Measurements from ENCODE around the gene SLC22A31. TPM values are rescaled to one million over a fixed set of nuclear protein-coding genes. Genes with fewer than 3 reads are reported as not detected.

The SLC22A31 gene
- total RNA-seq, 1 donor from 2014 or later, result 6.1 TPM

GRCh38 chr16:89174055-89174827 is 26.1 kb downstream of the SLC22A31 start:
- peaks cover 77% of the 10 kb centered on the region for H3K27me3 ChIP-seq (ENCODE audit: control insufficient read depth, insufficient read depth, low read length)
- no peak for TF ChIP-seq CTCF (IDR thresholded peaks at IDR 0.05; ENCODE audit: insufficient read depth, low read length, poor library complexity, severe bottlenecking)
- no peaks in the 10 kb centered on the region for H3K36me3 ChIP-seq (ENCODE audit: control insufficient read depth, insufficient read depth, low read length)
- DNase-seq (ENCODE audit: low read depth), result no peak
- H3K4me3 ChIP-seq (ENCODE audit: low read depth, low read length), result no peak overlapping the region

DNA sequence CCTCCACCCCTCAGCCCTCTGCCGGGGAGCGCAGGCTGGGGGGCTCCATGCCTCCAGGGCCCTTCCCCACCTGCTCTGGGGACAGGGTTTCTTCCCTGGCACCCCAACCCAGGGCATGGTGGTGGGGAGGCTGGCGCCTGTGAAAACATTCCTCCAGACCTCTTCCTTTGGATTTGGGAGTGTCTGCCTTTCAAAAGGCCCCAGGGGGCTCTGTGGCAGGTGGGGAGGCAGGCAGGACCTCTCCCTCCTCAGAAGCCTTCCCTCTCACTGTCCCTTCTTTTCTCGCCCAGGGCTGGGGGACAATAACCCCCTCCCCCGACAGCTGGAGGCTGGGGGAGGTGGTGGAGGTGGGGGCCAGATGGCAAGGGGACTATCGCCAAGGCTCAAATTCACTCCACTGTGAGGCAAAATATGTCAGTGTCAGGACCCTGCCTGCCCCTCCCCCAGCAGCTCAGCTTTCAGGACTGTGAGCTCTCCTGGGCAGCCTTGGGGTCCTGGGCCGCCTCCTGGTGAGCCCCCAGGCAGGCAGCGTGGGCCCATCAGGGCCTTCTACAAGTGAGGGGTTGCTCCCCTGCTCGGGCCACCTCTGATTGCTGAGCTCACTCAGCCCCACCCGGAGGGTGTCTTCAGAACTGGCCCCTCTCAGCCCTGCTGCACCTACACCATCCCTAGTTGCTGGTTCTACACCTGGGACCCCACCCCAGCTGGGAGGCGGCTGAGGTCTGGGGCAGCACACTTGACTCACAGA is 27.0 kb downstream of the SLC22A31 start:
- H3K4me3 ChIP-seq (ENCODE audit: low read depth, low read length), result no peak overlapping the region
- peaks cover 81% of the 10 kb centered on the region for H3K27me3 ChIP-seq (ENCODE audit: control insufficient read depth, insufficient read depth, low read length)
- DNase-seq (ENCODE audit: low read depth), result no peak
- H3K36me3 ChIP-seq (ENCODE audit: control insufficient read depth, insufficient read depth, low read length), result no peaks in the 10 kb centered on the region
- no peak for TF ChIP-seq CTCF (IDR thresholded peaks at IDR 0.05; ENCODE audit: insufficient read depth, low read length, poor library complexity, severe bottlenecking)

- no peak for DNase-seq (ENCODE audit: low read depth)
- Histone ChIP-seq H3K27me3 (ENCODE audit: control insufficient read depth, insufficient read depth, low read length) (peaks cover 84% of the 10 kb centered on the region), H3K4me3 (ENCODE audit: low read depth, low read length) (no peak overlapping the region), H3K36me3 (ENCODE audit: control insufficient read depth, insufficient read depth, low read length) (no peaks in the 10 kb centered on the region)
- TF ChIP-seq CTCF (IDR thresholded peaks at IDR 0.05; ENCODE audit: insufficient read depth, low read length, poor library complexity, severe bottlenecking), result no peak
Observed at GRCh38 chr16:89172528-89173173, 27.7 kb downstream of the SLC22A31 start.

- Histone ChIP-seq H3K36me3 (ENCODE audit: control insufficient read depth, insufficient read depth, low read length) (no peaks in the 10 kb centered on the region), H3K4me3 (ENCODE audit: low read depth, low read length) (no peak overlapping the region), H3K27me3 (ENCODE audit: control insufficient read depth, insufficient read depth, low read length) (peaks cover 80% of the 10 kb centered on the region)
- no peak for TF ChIP-seq CTCF (IDR thresholded peaks at IDR 0.05; ENCODE audit: insufficient read depth, low read length, poor library complexity, severe bottlenecking)
- DNase-seq (ENCODE audit: low read depth), result no peak
Observed at GRCh38 chr16:89172171-89172527, 28.2 kb downstream of the SLC22A31 start.

GRCh38 chr16:89171216-89172170 is 28.8 kb downstream of the SLC22A31 start, which contains the start of gene CDH15:
CDH15 (plus strand) TSS chr16:89171748; CDS start chr16:89171832, 84 bp downstream.
- Histone ChIP-seq H3K4me3 (ENCODE audit: low read depth, low read length) (no peak within 1 kb of the TSS), H3K36me3 (ENCODE audit: control insufficient read depth, insufficient read depth, low read length) (no peaks in the 10 kb centered on the region), H3K27me3 (ENCODE audit: control insufficient read depth, insufficient read depth, low read length) (peaks cover 85% of the 10 kb centered on the region)
- DNase-seq (ENCODE audit: low read depth), result peak; percentile 63
- TF ChIP-seq CTCF (IDR thresholded peaks at IDR 0.05; ENCODE audit: insufficient read depth, low read length, poor library complexity, severe bottlenecking), result no peak
